ENCODE data around the gene APRT. TPM values are rescaled to one million over a fixed set of nuclear protein-coding genes. Genes with fewer than 3 reads are reported as not detected.

APRT gene
- total and polyA plus RNA-seq, 10 of the 15 experiments (the other 5 are each of a cell fraction or from before 2014, with no cell fraction given): 30.6 to 495 (median 166) TPM

- no peak for TF ChIP-seq ZNF384 (IDR thresholded peaks at IDR 0.05; ENCODE audit: borderline replicate concordance, low read depth, low read length)
- TF ChIP-seq ZNF622 (IDR thresholded peaks at IDR 0.05): no peak
- TF ChIP-seq LARP7 (IDR thresholded peaks at IDR 0.05): no peak
- TF ChIP-seq PKNOX1 (IDR thresholded peaks at IDR 0.05): no peak
- no peak for TF ChIP-seq NR2C2 (IDR thresholded peaks at IDR 0.05; ENCODE audit: borderline replicate concordance, control insufficient read depth, insufficient read length, low read depth)
- TF ChIP-seq POLR2A (IDR thresholded peaks at IDR 0.05; ENCODE audit: low read depth, low read length): no peak
Observed at GRCh38 chr16:88763502-88764053, 48.1 kb downstream of the APRT start (continued).

GRCh38 chr16:88762941-88763340, 48.8 kb downstream of the APRT start:
- Histone ChIP-seq H3K4me3 (no peak overlapping the region), H3K4me1 (ENCODE audit: control insufficient read depth, insufficient read depth, low read length) (peaks cover 9% of the 10 kb centered on the region), H3K27ac (ENCODE audit: control insufficient read depth, insufficient read depth) (no peak overlapping the region), H3K27me3 (replicated peaks in 1 of 2; ENCODE audit: control insufficient read depth in 2 of 2, insufficient read depth in 2 of 2, low read length in 1 of 2) (no peaks in the 10 kb centered on the region), H2AFZ (ENCODE audit: control insufficient read depth, low read depth, low read length) (no peak overlapping the region), H4K20me1 (ENCODE audit: control insufficient read depth, insufficient read depth) (no peaks in the 10 kb centered on the region; the same call in 1 of the 2 replicates), H3K9me3 (replicated peaks; ENCODE audit: control insufficient read depth, insufficient read depth, low read length) (no peaks in the 10 kb centered on the region), H3K9ac (ENCODE audit: control insufficient read depth, insufficient read depth, low read length) (no peak overlapping the region), H3K79me2 (ENCODE audit: control insufficient read depth, insufficient read depth, low read length) (peaks cover 24% of the 10 kb centered on the region), H3K36me3 (ENCODE audit: control insufficient read depth in 2 of 2, insufficient read depth in 2 of 2, low read length in 1 of 2) (peaks cover 3 to 6% of the 10 kb centered on the region in 2 experiments; a peak in 3 of 4 replicates), H3K4me2 (ENCODE audit: control insufficient read depth, insufficient read depth) (no peak overlapping the region)
- no peak for ATAC-seq
- in situ Hi-C loops (cut with MboI): no loop called here
- ChIA-PET SMC1A (ENCODE audit: uncharacterized antibody, unreplicated experiment) (no interaction called here), CTCF (interaction anchor here (0.6 to 1.2 kb wide), 3 partner anchors 10 to 95 kb away, joined by 3 to 4 read pairs (median 4); no protein-coding TSS in a partner anchor), RAD21 (ENCODE audit: unreplicated experiment) (no interaction called here), POLR2A (interaction anchor here (1.0 kb wide), 1 partner anchor 17 kb away, joined by 4 read pairs; no protein-coding TSS in a partner anchor)
- WGBS (ENCODE audit: insufficient coverage, insufficient replicate concordance, low lambda C conversion rate, missing lambda C conversion rate): 85% methylated on average over 10 of the region's 10 CpGs
- intact Hi-C loops (cut with micrococcal nuclease; ENCODE audit: unreplicated experiment): no loop called here
- no peak for FAIRE-seq
- DNase-seq (ENCODE audit: low read depth, low spot score): no peak
- no TSS peak for BruUV-seq (replicated peaks)
- TF ChIP-seq ZSCAN29 (IDR thresholded peaks at IDR 0.05): no peak
- no peak for TF ChIP-seq RUNX3 (IDR thresholded peaks at IDR 0.05; ENCODE audit: low read length)
- TF ChIP-seq JUND (IDR thresholded peaks at IDR 0.05; ENCODE audit: low read depth, low read length): no peak
- TF ChIP-seq, protein P1, sequence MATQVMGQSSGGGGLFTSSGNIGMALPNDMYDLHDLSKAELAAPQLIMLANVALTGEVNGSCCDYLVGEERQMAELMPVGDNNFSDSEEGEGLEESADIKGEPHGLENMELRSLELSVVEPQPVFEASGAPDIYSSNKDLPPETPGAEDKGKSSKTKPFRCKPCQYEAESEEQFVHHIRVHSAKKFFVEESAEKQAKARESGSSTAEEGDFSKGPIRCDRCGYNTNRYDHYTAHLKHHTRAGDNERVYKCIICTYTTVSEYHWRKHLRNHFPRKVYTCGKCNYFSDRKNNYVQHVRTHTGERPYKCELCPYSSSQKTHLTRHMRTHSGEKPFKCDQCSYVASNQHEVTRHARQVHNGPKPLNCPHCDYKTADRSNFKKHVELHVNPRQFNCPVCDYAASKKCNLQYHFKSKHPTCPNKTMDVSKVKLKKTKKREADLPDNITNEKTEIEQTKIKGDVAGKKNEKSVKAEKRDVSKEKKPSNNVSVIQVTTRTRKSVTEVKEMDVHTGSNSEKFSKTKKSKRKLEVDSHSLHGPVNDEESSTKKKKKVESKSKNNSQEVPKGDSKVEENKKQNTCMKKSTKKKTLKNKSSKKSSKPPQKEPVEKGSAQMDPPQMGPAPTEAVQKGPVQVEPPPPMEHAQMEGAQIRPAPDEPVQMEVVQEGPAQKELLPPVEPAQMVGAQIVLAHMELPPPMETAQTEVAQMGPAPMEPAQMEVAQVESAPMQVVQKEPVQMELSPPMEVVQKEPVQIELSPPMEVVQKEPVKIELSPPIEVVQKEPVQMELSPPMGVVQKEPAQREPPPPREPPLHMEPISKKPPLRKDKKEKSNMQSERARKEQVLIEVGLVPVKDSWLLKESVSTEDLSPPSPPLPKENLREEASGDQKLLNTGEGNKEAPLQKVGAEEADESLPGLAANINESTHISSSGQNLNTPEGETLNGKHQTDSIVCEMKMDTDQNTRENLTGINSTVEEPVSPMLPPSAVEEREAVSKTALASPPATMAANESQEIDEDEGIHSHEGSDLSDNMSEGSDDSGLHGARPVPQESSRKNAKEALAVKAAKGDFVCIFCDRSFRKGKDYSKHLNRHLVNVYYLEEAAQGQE (IDR thresholded peaks at IDR 0.05; ENCODE audit: low read depth, low read length): no peak
- TF ChIP-seq HDAC6 (IDR thresholded peaks at IDR 0.05; ENCODE audit: unreplicated experiment): no peak
- TF ChIP-seq ATF2 (IDR thresholded peaks at IDR 0.05; ENCODE audit: low read length): no peak
- TF ChIP-seq SPI1 (IDR thresholded peaks at IDR 0.05; ENCODE audit: borderline replicate concordance, insufficient read depth, low read depth, low read length): no peak
- TF ChIP-seq TCF3 (IDR thresholded peaks at IDR 0.05; ENCODE audit: borderline replicate concordance, insufficient read depth, low read depth, low read length): no peak
- no peak for TF ChIP-seq SIX5 (IDR thresholded peaks at IDR 0.05; ENCODE audit: low read depth, low read length, severe bottlenecking)
- TF ChIP-seq POU2F2 (IDR thresholded peaks at IDR 0.05; ENCODE audit: borderline replicate concordance, low read depth, low read length): no peak
- TF ChIP-seq TCF7 (IDR thresholded peaks at IDR 0.05; ENCODE audit: borderline replicate concordance): no peak
- TF ChIP-seq EED (IDR thresholded peaks at IDR 0.05; ENCODE audit: low read depth): no peak
- no peak for TF ChIP-seq RBBP5 (conservative IDR thresholded peaks at IDR 0.05)
- TF ChIP-seq FOXM1 (IDR thresholded peaks at IDR 0.05; ENCODE audit: low read depth, low read length): no peak

All from GM12878 (cell line).